ENCODE measurements around the gene GPR139.

The GPR139 gene

GRCh38 chr16:20073203-20074098, at the start of gene GPR139:
TSS of gene GPR139 (minus strand) at chr16:20073890. CDS start at chr16:20073616, 274 bp downstream.
- Histone ChIP-seq H3K36me3 (ENCODE audit: insufficient read depth, low read length) (no peaks in the 10 kb centered on the region), H3K79me2 (ENCODE audit: insufficient read depth, low read length) (no peaks in the 10 kb centered on the region), H3K9me3 (ENCODE audit: insufficient read depth, low read length, severe bottlenecking) (no peaks in the 10 kb centered on the region), H3K4me3 (ENCODE audit: low read depth in 1 of 2, low read length in 2 of 2) (no peak within 1 kb of the TSS), H3K9ac (ENCODE audit: low read depth, low read length) (no peak within 1 kb of the TSS), H4K20me1 (ENCODE audit: insufficient read depth, low read length) (no peaks in the 10 kb centered on the region), H3K27me3 (ENCODE audit: insufficient read depth, low read length, poor library complexity) (no peaks in the 10 kb centered on the region), H3K27ac (ENCODE audit: low read length) (no peak within 1 kb of the TSS), H2AFZ (ENCODE audit: low read depth, low read length) (no peak within 1 kb of the TSS), H3K4me2 (ENCODE audit: insufficient read depth, low read length) (no peak within 1 kb of the TSS), H3K4me1 (ENCODE audit: insufficient read depth, low read length) (no peaks in the 10 kb centered on the region)
- ATAC-seq (ENCODE audit: insufficient read depth, low read depth): no peak
- DNase-seq: no peak
- no peak for TF ChIP-seq EZH2 (IDR thresholded peaks at IDR 0.05; ENCODE audit: borderline replicate concordance, low read depth, low read length, severe bottlenecking)
- no peak for TF ChIP-seq CTCF (IDR thresholded peaks at IDR 0.05; ENCODE audit: borderline replicate concordance, extremely low read depth, low read length, poor library complexity, severe bottlenecking)

DNA sequence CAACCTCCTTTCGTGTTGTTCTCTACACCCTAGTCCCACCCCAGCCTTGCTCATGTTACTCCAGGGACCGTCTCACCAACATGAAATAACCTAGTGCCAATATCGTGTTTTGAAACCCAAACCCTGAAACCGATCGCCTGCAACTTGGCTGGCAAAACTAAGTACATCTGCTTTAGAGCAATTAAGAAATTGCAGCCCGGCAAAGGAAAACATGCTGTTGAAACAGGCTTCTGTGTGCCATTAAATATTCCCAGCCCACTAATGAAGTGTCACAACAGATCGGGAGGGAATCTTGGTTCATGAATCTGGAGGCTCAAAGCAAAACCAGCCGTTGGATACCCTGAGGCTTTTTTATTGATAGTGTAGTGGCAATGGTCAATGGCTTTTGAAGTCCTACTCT, 48.3 kb upstream of the GPR139 start:
- DNase-seq (no peak), ATAC-seq (ENCODE audit: insufficient read depth, low read depth) (no peak)
- H3K9ac ChIP-seq (ENCODE audit: low read depth, low read length): no peak overlapping the region
- no peak overlapping the region for H3K4me2 ChIP-seq (ENCODE audit: insufficient read depth, low read length)
- no peak overlapping the region for H2AFZ ChIP-seq (ENCODE audit: low read depth, low read length)
- H3K4me3 ChIP-seq (ENCODE audit: low read depth in 1 of 2, low read length in 2 of 2): no peak overlapping the region
- H3K4me1 ChIP-seq (ENCODE audit: insufficient read depth, low read length): no peaks in the 10 kb centered on the region
- H3K36me3 ChIP-seq (ENCODE audit: insufficient read depth, low read length): no peaks in the 10 kb centered on the region
- TF ChIP-seq EZH2 (IDR thresholded peaks at IDR 0.05; ENCODE audit: borderline replicate concordance, low read depth, low read length, severe bottlenecking) (no peak), CTCF (IDR thresholded peaks at IDR 0.05; ENCODE audit: borderline replicate concordance, extremely low read depth, low read length, poor library complexity, severe bottlenecking) (no peak)
- H3K27me3 ChIP-seq (ENCODE audit: insufficient read depth, low read length, poor library complexity): no peaks in the 10 kb centered on the region
- H3K9me3 ChIP-seq (ENCODE audit: insufficient read depth, low read length, severe bottlenecking): no peaks in the 10 kb centered on the region
- H3K27ac ChIP-seq (ENCODE audit: low read length): no peak overlapping the region
- H4K20me1 ChIP-seq (ENCODE audit: insufficient read depth, low read length): no peaks in the 10 kb centered on the region
- no peaks in the 10 kb centered on the region for H3K79me2 ChIP-seq (ENCODE audit: insufficient read depth, low read length)

DNA sequence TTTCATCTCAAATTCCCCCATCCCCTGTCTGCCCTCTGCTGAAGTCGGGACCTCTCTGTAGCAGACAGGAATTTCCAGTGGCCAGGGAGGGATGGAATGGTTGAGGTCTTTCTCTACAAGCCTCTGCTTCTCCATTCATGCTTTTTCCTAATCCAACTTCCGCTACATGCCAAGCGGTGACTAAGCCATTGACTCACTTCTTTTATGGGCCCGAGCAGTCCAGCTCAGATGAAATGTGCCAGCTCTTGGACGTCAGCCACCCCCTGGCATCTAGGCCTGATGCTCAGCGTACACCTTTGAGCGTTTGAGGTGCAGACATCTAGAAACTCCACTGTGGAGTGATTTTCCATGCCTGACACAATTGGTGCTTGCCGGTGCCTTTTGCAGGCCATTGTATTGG, 40.7 kb upstream of the GPR139 start:
- no peak for TF ChIP-seq CTCF (IDR thresholded peaks at IDR 0.05; ENCODE audit: borderline replicate concordance, extremely low read depth, low read length, poor library complexity, severe bottlenecking)
- TF ChIP-seq EZH2 (IDR thresholded peaks at IDR 0.05; ENCODE audit: borderline replicate concordance, low read depth, low read length, severe bottlenecking): no peak
- ATAC-seq (ENCODE audit: insufficient read depth, low read depth): no peak
- no peak overlapping the region for H3K27ac ChIP-seq (ENCODE audit: low read length)
- no peaks in the 10 kb centered on the region for H3K79me2 ChIP-seq (ENCODE audit: insufficient read depth, low read length)
- H3K4me1 ChIP-seq (ENCODE audit: insufficient read depth, low read length): no peaks in the 10 kb centered on the region
- no peaks in the 10 kb centered on the region for H3K27me3 ChIP-seq (ENCODE audit: insufficient read depth, low read length, poor library complexity)
- no peak for DNase-seq
- no peaks in the 10 kb centered on the region for H3K9me3 ChIP-seq (ENCODE audit: insufficient read depth, low read length, severe bottlenecking)
- H3K4me2 ChIP-seq (ENCODE audit: insufficient read depth, low read length): no peak overlapping the region
- H2AFZ ChIP-seq (ENCODE audit: low read depth, low read length): no peak overlapping the region
- H3K36me3 ChIP-seq (ENCODE audit: insufficient read depth, low read length): no peaks in the 10 kb centered on the region
- no peak overlapping the region for H3K4me3 ChIP-seq (ENCODE audit: low read depth in 1 of 2, low read length in 2 of 2)
- H4K20me1 ChIP-seq (ENCODE audit: insufficient read depth, low read length): no peaks in the 10 kb centered on the region
- no peak overlapping the region for H3K9ac ChIP-seq (ENCODE audit: low read depth, low read length)
